Measurements from ENCODE around the gene TRNT1.
A peak's percentile ranks its signal among the peaks of the same experiment; 100 is the strongest.

The TRNT1 gene

DNA sequence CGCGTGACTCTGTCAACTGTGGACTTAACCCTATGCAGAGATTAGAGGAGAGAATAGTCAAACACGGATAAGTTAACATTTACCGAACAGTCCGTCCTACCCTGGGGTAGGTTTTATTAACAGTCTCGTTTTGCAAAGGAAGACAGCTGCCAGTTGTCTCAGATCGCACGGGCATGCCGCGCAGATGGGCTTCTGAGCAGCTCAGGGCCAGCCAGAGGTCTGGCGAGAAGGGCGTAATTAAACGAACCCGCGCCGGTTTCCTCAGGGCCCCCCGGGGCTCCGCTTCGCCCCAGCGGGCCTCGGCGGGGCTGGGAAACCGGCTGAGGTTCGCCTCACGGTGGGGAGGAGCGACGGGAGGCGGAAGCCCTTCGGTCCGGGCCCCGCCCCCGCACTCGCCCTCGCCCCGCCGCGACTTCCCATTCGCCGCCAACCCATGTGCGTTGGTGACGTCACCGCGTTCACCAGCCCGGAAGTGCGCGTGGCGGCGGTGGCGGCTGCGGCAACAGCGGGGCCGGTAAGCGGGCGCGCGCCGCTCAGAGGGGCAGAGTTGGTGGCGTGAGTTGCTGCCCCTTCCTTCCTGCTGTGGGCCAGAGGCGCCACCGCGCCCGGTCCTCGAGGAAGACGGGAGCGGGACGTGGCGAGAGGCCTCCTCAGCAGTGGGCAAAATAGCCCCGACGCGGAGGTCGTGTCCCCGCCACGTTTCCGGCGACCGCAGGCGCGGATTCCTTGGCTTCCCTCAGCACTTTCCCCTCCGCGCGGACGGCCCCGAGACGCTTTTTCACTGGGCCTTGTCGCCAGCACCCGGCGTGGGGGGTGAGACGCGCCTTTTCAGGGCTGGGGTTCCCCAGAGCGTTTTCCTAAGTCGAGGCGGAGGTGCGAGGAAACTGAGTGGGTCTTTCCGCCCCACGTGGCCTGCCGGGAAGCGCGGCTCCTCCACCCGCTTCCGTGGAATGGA, at the start of gene TRNT1:
TRNT1 (plus strand) TSS at position 464 of the 955 bp plus-strand sequence. CDS start 2,101 bp downstream, outside the sequence.
- peak; percentile 95 for DNase-seq (ENCODE audit: low spot score)

DNA sequence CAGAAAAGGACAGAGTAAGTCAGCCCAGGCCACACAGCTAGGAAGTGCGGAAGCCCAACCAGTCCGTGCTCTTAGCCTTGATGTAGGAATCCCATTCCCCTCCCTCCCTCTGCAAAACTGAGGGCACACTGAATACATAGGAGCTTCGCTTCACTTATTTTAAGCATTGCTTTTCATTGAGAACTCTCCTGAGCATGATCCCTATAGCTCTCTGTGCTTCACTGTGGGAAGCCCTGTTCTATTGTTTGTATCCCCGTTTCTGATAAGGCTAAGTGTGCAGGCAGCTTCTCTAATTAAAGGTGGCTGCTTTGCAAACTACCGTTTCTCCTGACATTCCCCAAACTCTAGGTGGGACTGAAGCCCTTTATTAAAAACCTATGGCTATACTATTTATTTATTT, 46.4 kb upstream of the TRNT1 start:
- no peak for DNase-seq (ENCODE audit: low spot score)

DNA sequence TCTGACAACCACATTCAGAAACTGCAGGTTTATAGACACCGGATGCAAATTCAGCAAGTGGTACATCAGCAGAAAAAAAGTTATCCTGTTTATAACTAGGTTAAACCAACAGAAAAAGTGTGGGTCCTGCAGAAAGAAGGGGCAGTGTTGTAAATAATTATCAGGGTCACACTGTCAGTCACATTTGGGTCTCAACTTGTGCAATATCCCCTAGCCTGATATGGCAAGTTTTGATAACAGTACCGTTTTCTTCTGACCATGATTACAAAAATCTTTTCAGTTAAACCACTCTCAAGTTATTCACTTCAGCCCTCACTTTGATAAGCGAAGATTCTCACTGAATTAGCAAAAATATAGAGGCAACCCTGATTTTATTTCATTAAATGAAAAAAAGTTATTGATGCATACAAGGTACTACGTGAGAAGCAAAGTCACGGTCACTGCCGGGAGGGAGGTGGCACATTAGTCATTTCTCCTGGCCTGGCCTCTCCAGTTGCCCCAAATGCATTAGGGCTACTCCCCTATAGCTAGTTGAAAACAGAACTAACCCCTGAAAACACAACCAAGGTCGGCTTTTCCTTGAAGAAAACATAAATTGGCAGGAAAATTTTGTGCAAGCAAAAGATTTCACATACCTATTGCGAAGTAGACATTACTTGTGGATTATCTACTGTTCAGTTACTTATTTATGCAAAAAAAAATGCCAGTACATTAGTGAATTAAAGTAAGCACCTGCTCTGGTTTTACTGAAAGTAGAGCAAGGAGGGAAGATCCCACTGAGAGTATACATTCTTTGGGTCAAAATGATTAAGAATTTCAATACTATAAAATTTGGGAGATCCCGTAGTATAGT, 45.1 kb upstream of the TRNT1 start:
- DNase-seq (ENCODE audit: low spot score): no peak

DNA sequence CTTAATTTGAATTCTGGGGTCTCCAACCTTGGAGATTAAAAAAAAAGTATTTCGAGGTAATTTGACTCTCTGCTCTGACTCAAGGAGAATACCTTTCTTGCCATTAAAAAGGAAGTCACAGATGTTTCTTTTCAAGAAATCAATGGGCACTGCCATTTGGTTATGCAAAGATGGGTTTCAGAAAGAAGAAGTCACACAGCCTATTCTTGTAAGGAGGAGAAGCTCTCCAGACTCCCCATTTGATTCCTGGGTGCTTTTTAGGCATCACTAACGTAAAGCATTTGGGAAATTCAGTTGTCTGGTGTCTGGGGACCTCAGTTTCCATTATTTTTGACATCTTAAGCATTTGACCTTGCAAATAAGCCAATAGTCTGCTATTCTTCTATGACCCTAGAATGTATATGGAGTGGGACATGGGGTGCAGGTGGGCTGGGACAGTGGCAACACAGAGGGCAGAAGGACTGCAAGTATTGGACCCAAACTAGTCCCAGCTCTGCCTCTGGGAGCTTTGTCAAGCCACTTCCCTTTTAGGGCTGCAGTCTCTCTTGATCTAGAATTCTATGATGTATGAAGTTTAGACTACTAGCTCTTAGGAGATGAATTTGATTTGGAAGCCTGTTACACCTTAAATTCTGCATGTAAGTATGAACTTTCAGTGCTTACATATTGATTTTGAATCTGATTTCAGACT, 44.4 kb upstream of the TRNT1 start:
- DNase-seq (ENCODE audit: low spot score): no peak

DNA sequence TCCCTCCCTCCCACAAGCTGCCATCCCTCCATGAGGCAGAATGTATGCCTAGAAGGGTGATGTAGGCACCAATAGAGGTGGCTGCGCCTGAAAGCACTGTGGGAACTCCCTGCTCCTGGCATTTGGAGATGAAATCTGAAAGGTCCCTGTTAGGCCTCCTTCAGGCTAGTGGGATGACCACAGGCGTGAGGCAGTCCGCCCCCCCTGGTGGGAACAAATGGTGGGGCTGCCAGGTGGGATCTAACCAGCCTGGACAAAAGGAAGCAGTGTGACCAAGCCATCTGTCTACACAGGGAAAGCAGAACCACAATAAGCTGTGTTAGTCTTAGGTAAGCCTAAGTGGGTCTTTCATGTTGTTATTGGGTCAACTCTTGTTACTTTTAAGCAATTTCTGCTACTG, 41.9 kb upstream of the TRNT1 start:
- DNase-seq (ENCODE audit: low spot score): no peak

DNA sequence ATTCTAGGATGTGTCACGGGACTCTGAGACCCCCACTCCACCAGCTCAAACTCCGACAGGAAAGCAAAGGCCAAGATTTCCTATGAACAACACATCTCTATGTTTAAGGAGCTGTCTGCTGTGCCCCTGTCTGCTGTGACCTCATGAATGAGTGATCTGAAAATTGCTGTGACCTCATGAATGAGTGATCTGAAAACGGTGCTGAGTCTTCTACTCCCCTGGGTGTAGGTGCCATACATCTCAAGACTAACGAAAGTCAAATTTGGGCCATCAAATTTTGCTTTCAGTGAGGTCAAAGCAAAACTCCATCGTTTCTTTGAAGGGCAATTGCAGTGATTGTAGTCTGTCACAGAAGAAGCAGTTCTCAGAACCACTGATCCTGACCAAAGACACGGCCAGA, 41.0 kb upstream of the TRNT1 start:
- DNase-seq (ENCODE audit: low spot score): no peak

DNA sequence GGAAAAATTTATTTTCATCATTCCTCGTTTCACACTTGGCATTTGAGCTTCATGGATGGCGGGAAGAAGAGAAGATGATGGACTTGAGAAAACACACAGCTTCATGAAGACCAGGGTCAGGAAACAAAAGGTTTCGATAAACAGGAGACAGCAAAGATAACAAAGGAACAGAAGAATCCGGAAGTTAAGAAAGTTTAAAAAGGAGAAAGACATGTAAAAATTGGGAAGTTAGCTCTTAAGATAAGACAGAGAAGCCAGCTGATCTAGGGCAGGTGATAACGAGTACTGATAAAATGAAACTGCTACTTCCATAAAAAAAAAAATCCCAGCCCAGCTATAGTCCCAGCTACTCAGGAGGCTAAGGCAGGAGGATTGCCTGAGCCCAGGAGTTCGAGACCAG, 40.5 kb upstream of the TRNT1 start:
- DNase-seq (ENCODE audit: low spot score): no peak

DNA sequence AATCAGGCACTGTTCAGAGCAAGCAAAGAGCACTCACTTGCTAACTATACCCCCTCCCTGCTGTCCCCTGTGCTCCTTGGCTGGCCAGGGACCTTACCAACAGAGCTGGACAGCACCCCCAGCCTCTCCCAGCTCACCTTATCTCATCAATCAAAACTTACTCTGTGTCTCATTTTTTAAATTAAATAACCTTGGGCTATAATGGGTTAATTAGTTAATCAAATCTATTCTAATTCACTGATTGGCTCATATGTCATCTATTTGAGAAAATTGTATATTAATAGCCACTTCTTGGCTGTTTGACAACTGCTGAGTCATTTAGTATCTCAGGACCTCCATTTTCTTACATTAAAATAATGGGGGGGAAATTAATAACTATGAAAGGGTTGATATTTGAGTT, 39.5 kb upstream of the TRNT1 start:
- DNase-seq (ENCODE audit: low spot score): no peak

DNA sequence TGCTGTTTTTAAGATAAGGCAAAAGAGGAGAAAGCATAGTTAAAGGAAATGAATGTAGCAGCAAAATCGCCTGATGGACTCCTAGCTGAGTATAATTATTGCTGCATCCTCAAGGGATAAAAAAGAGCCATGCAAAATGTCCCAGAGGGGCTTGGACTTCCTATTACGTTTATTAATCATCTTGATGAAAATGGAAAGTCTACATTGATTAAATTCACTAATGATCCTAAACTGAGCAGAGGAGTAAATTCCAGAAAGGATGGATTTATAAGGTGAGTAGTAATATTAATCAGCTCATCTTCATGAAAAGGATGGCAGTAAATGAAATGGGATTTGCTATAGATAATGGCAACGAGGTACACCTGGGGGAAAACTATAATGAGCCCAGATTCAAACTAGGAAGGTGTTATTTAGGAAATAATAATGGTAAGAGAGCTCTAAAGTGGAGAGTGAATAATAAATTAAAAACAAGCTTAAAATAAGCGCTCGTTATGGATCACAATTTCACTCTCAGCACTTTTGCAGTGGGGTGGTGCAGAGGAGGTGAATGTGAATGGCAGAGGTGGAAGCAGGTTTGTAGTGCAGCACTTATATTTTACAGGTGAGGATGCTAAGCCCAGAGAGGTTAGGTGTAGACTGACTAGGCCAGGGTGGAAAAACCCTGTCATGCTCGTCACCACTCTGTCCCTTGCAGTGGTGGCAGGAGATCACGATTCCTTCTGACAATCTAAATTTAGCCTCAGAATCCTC, 38.8 kb upstream of the TRNT1 start:
- DNase-seq (ENCODE audit: low spot score): no peak

DNA sequence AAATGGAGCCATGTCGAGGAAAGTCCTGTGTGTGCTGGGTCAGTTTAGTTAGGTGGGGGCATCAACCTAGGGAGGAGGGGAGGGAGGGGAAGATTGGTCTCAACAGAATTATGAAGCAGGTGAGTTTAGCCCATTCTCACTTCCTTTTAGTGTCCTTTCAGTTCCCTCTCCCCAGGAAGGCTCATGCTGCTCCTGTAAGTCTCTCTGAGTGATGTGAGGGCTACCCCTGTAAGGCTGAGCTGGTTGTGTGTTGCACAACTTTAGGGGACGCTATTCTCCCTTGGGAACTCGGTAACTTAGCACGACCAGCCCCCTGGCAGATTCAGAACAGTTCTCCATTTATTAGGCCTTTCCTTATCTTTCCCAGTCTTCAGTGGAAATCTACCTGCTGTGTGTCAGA, 37.7 kb upstream of the TRNT1 start:
- DNase-seq (ENCODE audit: low spot score): no peak

DNA sequence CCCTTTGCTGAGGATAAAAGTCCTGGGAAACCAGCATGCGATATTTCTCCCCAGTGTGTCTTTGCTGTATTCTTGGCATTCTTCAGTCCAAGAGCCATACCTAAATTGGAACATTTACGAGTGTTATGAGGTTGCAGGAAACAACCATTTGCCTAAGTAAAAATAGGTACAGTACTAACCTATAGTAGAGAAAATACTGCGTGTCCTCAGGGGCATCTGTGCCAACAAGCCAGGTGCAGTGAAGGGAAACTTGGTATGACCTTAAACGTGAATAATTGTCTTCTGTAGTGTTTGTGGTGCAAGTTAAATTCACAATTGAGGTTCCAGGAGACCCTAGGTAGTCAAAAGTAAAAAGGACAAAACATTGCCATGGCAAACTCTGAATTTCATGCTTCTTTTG, 28.8 kb upstream of the TRNT1 start:
- no peak for DNase-seq (ENCODE audit: low spot score)

DNA sequence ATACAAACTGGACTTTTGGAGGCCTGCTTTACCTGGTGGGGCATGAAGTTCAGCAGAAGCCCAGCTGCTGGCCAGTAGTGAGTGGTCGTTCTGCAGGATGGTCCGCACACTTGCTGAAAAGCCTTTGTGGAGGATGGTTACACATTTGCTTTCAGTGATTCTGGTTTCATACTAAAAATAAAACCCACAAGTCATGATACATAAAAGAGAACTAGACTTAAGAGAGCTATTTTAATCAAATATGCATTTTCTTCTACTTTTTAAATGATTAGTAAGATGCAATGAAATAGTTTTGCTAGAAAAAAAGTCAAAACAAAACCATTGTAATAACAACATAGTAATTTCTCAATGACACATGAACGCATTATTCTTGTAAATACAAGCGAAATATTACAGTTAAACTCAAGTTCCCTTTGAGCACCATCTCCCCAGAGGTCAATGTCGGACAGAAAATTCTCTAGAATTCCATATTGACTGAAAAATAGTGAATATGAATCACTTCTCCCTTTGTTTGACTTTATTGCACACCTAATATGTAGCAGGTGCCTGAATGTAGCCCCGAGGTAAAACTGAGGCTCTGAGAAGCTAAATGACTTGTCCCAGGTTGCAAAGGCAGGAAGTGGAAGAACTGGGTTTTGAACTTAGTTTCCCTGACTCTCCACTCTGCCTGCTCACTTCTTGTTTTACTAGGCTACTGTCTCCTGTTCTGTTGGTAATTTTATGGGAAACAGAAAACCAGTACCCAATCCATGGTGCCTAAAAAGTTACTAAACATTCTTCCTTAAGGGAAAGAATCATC, 24.9 kb upstream of the TRNT1 start:
- no peak for DNase-seq (ENCODE audit: low spot score)

DNA sequence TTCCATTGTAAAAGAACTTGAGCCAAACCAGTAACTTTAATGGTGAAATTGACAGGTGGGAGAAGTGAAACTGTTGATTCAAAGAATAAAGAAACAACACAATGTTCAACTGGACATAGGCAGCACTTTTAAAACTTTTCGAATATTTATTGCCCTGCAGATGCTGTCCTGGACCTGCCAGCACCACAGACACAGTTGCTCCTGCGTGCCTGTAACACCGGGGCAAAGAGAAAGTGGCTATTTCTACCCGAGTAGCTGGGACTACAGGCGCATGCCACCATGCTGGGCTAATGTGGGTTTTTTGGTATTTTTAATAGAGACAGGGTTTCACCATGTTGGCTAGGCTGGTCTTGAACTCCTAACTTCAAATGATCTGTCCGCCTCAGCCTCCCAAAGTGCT, 24.0 kb upstream of the TRNT1 start:
- DNase-seq (ENCODE audit: low spot score): no peak

DNA sequence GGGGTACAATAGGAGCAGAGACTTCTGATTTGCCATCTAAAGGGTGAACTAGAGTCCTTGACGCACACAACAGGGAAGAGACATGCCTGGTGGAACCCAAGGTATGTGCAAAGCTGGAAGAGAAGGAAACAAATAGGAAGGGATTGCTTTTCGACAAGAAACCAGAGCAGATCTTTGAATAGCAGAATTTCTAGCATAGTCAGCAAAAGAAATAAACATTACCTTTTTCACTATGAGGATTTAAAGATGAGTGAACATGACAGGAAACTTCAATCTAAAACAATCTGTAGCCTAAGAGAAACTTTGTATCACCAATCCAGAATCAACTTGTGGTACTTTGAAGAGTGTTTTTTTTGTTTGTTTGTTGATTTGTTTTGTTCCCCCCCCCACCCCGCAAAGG, 21.5 kb upstream of the TRNT1 start:
- no peak for DNase-seq (ENCODE audit: low spot score)

DNA sequence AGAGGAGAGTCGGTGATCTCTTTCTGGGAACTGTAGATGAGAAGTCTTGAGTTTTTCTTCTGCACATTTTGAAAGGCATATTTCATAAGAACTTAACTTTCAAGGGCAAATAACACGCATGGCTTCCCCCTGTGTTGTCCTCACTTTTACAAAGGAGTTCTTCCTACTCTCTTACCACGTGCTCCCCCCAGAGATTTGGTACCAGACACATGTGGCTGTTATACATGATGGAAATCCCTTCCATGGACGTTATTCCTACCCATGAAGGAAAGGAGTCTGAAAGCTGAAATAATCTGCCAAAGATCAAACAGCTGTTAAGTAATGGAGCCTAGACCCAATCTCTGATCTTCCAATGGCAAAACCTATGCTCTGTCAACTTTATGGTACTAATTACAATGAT, 20.9 kb upstream of the TRNT1 start:
- DNase-seq (ENCODE audit: low spot score): no peak

DNA sequence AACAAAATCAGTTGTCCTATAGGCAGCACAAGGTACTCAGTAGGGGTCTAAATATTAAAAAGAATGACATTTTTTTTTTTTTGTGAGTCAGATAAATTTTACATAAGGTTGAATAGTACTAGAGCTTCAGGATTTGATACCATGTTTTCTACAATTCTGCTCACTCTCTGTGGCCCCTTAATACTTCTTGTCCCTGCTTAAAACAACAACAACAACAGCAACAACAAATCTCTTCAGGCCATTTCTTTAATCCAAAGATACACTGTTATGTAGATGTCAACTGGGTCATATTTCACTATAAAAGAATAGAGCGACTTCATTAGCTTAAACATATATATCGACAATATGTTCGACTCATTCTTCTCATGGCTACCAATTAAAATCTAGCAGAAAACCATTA, 19.6 kb upstream of the TRNT1 start:
- no peak for DNase-seq (ENCODE audit: low spot score)

DNA sequence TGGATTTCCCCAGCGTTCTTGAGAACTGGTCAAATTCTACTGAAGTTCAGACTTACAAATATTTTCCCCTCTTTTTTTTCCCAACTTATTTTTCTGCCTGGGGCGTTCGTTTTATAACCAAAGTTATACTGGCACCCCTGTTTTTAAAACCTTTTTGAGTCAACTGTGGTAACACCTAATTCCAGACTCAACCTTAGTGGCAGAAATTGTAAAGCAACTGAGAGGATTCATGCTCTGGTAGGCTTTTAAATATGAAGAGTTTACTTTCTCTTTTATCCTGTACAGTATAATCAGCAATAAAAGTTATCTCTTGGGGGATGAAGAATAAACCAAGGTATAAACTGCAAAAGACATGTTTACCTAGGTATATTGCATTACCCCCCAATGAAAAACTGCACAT, 18.9 kb upstream of the TRNT1 start:
- no peak for DNase-seq (ENCODE audit: low spot score)

DNA sequence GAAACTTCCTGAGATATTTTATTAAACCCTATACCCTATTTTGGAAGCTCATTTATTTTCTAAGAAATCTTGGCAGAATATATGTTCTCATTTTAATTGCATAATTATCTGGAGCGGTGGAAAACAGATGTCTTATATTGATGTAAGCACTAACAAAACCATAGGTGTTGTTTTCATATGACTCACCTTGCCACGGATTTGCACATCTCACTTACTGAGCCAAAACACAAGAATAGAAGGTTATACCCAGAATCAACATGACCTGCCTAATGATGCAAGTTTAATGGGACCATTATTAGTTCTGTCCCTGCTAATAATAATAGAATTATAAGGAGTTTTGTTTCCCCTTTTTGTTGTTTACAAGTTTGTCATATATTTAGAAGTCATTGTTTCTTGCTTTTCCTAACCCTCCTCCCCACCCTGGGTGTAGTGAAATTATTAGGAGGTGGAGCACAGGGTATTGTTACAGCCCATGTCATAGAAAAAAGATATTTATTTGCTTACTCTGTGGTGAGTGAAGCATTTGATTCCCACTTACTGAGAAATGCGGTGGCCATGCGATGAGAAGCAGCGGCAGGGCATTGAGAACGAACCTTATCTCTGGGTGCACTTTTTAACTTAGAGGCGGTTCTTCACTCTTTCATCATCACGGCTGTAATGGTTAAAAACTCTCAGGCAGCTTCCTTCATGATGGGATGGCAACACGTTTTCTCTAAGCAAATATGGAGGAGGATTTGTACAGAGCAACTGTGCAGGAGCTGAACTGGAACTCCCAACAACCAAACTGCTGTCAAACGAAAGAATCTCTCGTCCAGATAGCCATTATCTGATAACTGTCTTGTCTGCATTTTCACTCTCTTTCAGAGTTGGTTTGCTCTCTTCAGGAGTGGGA, 17.1 kb upstream of the TRNT1 start:
- DNase-seq (ENCODE audit: low spot score): peak; percentile 43

DNA sequence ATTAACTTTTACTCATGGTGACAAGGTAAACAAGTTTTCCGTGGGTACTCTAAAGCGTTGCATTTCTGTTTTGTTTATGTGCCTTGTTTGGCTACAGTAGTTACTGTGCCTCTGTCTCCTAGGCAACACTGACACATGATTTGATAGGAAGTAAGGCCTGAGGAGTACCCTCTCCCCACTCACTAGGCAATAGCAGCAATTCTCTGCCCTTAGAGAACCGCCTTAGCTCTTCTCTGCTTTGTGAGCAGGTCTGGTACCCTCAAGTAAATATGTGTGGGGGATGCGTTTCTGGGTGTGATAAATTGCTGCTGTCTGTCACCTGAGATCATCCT, 16.5 kb upstream of the TRNT1 start, which contains the start of gene IL5RA:
IL5RA (minus strand) TSS at position 76 of the 332 bp plus-strand sequence. CDS start 5,390 bp downstream, outside the sequence.
- DNase-seq (ENCODE audit: low spot score): no peak
